Left ventricle myocardium inferior (tissue), 1 donor: ENCODE results near the gene SSBP3. TPM values are rescaled to one million over a fixed set of nuclear protein-coding genes. Genes with fewer than 3 reads are reported as not detected.

Experiments used
- DNase-seq: peaks from one replicate; pipeline ENCODE4 v3.0.0-alpha.2; 2020
- H3K27ac ChIP-seq: fragments of 200-600 bp; replicated peaks from 2 replicates; pipeline ENCODE4 v1.8.0; 2021
- H3K27me3 ChIP-seq: fragments of 200-600 bp; 2 replicates; pipeline ENCODE4 v1.8.0; 2021; ENCODE audit warnings: low read depth
- H3K36me3 ChIP-seq: fragments of 200-600 bp; 2 replicates; pipeline ENCODE4 v1.8.0; 2021
- H3K4me1 ChIP-seq: fragments of 200-600 bp; 2 replicates; pipeline ENCODE4 v1.8.0; 2021
- H3K4me3 ChIP-seq: fragments of 200-600 bp; 2 replicates; pipeline ENCODE4 v1.8.0; 2021; ENCODE audit warnings: mild to moderate bottlenecking, moderate library complexity
- H3K9me3 ChIP-seq: fragments of 200-600 bp; replicated peaks from 2 replicates; pipeline ENCODE4 v1.8.0; 2021
- intact Hi-C: fragments of 100-400 bp; cut with micrococcal nuclease; formaldehyde crosslinking; loops from one replicate; pipeline ENCODE4 v1.11.0; 2022
- total RNA-seq: library from RNA; stranded (reverse); fragmentation: NEBNext Ultra II Directional; extraction: Animal tissue kit (Norgen Biotek cat#: 25700); gene quantifications from one replicate; pipeline ENCODE4 v1.2.1, GENCODE V29; 2021
- TF ChIP-seq, protein P1 (sequence below): fragments of 200-600 bp; IDR thresholded peaks from 2 replicates; pipeline ENCODE4 v1.8.0; 2021; ENCODE audit warnings: antibody characterized with exemption, mild to moderate bottlenecking, borderline replicate concordance
- donor health status: DM: no; HTN: yes; CAD: no; lungs with severe emphysema.

SSBP3 gene
- total RNA-seq, 1 donor from 2014 or later: 57.7 TPM

GRCh38 chr1:54367613-54368012, 38.6 kb downstream of the SSBP3 start:
- intact Hi-C loops: no loop called here
- Histone ChIP-seq H3K27ac (no peak overlapping the region), H3K4me3 (no peak overlapping the region), H3K9me3 (no peaks in the 10 kb centered on the region), H3K4me1 (peaks cover 84% of the 10 kb centered on the region), H3K27me3 (no peaks in the 10 kb centered on the region), H3K36me3 (no peaks in the 10 kb centered on the region)
- DNase-seq: no peak
- TF ChIP-seq, protein P1, sequence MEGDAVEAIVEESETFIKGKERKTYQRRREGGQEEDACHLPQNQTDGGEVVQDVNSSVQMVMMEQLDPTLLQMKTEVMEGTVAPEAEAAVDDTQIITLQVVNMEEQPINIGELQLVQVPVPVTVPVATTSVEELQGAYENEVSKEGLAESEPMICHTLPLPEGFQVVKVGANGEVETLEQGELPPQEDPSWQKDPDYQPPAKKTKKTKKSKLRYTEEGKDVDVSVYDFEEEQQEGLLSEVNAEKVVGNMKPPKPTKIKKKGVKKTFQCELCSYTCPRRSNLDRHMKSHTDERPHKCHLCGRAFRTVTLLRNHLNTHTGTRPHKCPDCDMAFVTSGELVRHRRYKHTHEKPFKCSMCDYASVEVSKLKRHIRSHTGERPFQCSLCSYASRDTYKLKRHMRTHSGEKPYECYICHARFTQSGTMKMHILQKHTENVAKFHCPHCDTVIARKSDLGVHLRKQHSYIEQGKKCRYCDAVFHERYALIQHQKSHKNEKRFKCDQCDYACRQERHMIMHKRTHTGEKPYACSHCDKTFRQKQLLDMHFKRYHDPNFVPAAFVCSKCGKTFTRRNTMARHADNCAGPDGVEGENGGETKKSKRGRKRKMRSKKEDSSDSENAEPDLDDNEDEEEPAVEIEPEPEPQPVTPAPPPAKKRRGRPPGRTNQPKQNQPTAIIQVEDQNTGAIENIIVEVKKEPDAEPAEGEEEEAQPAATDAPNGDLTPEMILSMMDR: no peak

DNA sequence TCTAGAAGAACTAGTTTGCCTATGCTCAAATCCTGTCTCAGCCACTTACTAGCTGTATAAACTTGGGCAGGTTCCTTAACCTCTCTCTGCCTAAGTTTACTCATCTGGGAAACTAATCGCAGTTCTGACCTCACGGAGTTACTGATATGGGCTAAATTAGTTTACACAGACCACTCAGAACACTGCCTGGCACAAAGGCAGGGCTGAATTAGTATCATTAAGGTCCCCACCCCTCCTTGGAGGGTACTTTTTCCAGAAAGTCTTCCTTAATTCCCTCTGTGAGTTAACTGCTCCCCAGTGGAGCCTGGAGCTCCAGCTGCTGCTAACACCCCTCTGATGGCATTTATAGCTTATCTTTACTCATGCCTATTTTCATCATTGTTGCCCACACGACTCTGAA, 40.3 kb downstream of the SSBP3 start:
- intact Hi-C loops: no loop called here
- Histone ChIP-seq H3K36me3 (no peaks in the 10 kb centered on the region), H3K4me3 (no peak overlapping the region), H3K9me3 (no peaks in the 10 kb centered on the region), H3K4me1 (peaks cover 82% of the 10 kb centered on the region), H3K27ac (peak overlapping the region; percentile 11), H3K27me3 (no peaks in the 10 kb centered on the region)
- TF ChIP-seq, protein P1: no peak
- no peak for DNase-seq

GRCh38 chr1:54365398-54365797, 40.8 kb downstream of the SSBP3 start:
- Histone ChIP-seq H3K36me3 (no peaks in the 10 kb centered on the region), H3K27ac (peak overlapping the region; percentile 11), H3K4me3 (no peak overlapping the region), H3K9me3 (no peaks in the 10 kb centered on the region), H3K4me1 (peaks cover 82% of the 10 kb centered on the region), H3K27me3 (no peaks in the 10 kb centered on the region)
- DNase-seq: no peak
- intact Hi-C loops: no loop called here
- TF ChIP-seq, protein P1: no peak

DNA sequence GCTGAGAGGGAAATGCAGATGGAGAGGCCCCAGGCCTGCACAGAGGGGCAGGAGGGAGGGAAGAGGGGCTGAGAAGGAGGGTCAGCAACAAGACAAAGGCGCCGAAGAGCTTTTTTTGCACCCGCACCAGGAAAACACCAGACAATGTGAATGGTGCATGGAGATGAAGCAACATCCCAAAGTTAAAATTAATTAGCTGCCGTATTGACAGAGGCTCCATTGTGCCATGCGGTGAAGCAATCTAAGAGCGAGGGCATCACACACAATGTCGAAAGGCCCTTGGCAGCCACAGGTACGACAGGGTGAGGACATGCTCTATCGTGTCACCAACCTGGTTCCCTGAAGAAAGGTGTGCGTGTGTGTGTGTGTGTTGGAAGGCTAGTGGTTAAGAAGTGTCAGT, 41.2 kb downstream of the SSBP3 start:
- Histone ChIP-seq H3K9me3 (no peaks in the 10 kb centered on the region), H3K36me3 (no peaks in the 10 kb centered on the region), H3K27ac (no peak overlapping the region), H3K27me3 (no peaks in the 10 kb centered on the region), H3K4me1 (peaks cover 82% of the 10 kb centered on the region), H3K4me3 (no peak overlapping the region)
- TF ChIP-seq, protein P1: no peak
- no peak for DNase-seq
- intact Hi-C loops: no loop called here

DNA sequence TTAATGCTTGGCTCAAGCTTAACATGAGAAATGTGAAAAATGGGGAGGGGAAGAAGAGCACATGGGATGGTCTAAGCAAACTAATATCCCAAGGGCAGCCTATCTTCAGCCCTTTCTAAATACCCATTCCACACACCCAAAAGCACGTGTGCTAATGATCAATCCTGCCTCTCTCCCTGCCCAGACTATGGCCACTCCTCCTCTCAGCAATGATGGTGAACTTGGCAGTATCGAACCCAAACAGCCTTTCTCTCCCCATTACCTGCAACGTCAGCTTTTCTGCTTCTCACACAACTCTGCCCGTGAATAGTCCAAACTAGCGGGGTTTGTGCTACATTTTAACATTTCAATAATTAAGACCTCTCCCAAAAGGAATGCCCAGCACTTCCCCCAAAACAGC, 41.6 kb downstream of the SSBP3 start:
- Histone ChIP-seq H3K4me1 (peaks cover 84% of the 10 kb centered on the region), H3K27ac (no peak overlapping the region), H3K27me3 (no peaks in the 10 kb centered on the region), H3K4me3 (no peak overlapping the region), H3K9me3 (no peaks in the 10 kb centered on the region), H3K36me3 (no peaks in the 10 kb centered on the region)
- no peak for DNase-seq
- TF ChIP-seq, protein P1: no peak
- intact Hi-C loops: no loop called here

DNA sequence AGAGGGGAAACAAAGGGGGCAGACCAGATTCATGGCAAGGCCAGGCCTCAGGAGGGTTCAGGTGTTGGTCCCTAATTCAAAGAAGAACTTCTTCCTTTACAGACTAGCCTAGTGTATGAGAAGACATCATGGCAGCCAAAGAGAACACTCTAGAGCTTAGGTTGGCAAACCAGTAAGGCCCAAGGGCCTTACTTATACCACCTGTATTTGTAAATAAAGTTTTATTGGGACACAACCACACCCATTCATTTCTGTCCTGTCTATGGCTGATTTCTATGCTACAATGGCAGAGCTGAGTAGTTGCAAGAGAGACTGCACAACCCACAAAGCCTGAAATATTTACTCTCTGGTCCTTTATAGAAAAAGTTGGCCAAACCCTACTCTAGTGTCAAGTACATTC, 42.3 kb downstream of the SSBP3 start:
- no peaks in the 10 kb centered on the region for H3K9me3 ChIP-seq
- H3K27me3 ChIP-seq: no peaks in the 10 kb centered on the region
- no peak overlapping the region for H3K4me3 ChIP-seq
- TF ChIP-seq, protein P1: no peak
- DNase-seq: no peak
- H3K36me3 ChIP-seq: no peaks in the 10 kb centered on the region
- peaks cover 91% of the 10 kb centered on the region for H3K4me1 ChIP-seq
- intact Hi-C loops: no loop called here
- H3K27ac ChIP-seq: no peak overlapping the region
